ENCODE results near the gene MKRN3. TPM values are rescaled to one million over a fixed set of nuclear protein-coding genes. Genes with fewer than 3 reads are reported as not detected.

The MKRN3 gene
- total RNA-seq, 1 experiment from 2014 or later = not detected

DNA sequence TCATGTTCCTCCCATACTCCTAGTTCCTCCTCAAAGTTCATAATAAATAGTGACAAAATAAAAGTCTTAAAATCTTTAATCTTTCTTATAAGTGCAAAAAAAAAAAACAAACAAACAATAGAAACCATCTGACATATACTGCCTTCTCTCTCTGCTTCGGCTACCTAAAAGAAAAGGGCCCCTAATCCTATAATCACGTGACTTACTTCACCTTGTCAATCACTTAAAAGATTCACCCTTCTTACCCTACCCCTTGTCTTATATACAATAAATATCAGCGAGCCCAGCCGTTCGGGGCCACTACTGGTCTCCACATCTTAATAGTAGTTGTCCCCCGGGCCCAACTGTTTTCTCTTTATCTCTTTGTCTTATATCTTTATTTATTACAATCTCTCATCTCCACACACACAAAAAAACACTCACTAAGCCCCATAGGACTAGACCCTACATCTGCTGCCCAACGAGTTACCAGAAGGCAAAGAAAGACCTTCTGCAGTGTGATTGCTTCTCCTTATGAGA, 28.8 kb downstream of the MKRN3 start:
- POLR2A ChIA-PET = no interaction called here
- H3K27me3 Mint-ChIP-seq (ENCODE audit: low read depth) = no peaks in the 10 kb centered on the region; the same call in none of the 2 replicates
- no peak overlapping the region for H3K4me3 Mint-ChIP-seq
- no peak overlapping the region for H3K27ac Mint-ChIP-seq
- TF ChIP-seq, protein P1, sequence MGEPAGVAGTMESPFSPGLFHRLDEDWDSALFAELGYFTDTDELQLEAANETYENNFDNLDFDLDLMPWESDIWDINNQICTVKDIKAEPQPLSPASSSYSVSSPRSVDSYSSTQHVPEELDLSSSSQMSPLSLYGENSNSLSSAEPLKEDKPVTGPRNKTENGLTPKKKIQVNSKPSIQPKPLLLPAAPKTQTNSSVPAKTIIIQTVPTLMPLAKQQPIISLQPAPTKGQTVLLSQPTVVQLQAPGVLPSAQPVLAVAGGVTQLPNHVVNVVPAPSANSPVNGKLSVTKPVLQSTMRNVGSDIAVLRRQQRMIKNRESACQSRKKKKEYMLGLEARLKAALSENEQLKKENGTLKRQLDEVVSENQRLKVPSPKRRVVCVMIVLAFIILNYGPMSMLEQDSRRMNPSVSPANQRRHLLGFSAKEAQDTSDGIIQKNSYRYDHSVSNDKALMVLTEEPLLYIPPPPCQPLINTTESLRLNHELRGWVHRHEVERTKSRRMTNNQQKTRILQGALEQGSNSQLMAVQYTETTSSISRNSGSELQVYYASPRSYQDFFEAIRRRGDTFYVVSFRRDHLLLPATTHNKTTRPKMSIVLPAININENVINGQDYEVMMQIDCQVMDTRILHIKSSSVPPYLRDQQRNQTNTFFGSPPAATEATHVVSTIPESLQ (CRISPR knock-in tag; IDR thresholded peaks at IDR 0.05) = no peak
- TF ChIP-seq ETV6 (CRISPR knock-in tag; IDR thresholded peaks at IDR 0.05) (no peak), ZNF671 (CRISPR knock-in tag; IDR thresholded peaks at IDR 0.05) (no peak), NFATC4 (CRISPR knock-in tag; IDR thresholded peaks at IDR 0.05) (no peak), ZNF138 (CRISPR knock-in tag; conservative IDR thresholded peaks at IDR 0.05) (no peak), SOX15 (CRISPR knock-in tag; IDR thresholded peaks at IDR 0.05) (no peak), NFYB (CRISPR knock-in tag; conservative IDR thresholded peaks at IDR 0.05; ENCODE audit: low read depth) (no peak)
- TF ChIP-seq, protein P2, sequence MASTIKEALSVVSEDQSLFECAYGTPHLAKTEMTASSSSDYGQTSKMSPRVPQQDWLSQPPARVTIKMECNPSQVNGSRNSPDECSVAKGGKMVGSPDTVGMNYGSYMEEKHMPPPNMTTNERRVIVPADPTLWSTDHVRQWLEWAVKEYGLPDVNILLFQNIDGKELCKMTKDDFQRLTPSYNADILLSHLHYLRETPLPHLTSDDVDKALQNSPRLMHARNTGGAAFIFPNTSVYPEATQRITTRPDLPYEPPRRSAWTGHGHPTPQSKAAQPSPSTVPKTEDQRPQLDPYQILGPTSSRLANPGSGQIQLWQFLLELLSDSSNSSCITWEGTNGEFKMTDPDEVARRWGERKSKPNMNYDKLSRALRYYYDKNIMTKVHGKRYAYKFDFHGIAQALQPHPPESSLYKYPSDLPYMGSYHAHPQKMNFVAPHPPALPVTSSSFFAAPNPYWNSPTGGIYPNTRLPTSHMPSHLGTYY (CRISPR knock-in tag; IDR thresholded peaks at IDR 0.05) = no peak
- TF ChIP-seq, protein P3, sequence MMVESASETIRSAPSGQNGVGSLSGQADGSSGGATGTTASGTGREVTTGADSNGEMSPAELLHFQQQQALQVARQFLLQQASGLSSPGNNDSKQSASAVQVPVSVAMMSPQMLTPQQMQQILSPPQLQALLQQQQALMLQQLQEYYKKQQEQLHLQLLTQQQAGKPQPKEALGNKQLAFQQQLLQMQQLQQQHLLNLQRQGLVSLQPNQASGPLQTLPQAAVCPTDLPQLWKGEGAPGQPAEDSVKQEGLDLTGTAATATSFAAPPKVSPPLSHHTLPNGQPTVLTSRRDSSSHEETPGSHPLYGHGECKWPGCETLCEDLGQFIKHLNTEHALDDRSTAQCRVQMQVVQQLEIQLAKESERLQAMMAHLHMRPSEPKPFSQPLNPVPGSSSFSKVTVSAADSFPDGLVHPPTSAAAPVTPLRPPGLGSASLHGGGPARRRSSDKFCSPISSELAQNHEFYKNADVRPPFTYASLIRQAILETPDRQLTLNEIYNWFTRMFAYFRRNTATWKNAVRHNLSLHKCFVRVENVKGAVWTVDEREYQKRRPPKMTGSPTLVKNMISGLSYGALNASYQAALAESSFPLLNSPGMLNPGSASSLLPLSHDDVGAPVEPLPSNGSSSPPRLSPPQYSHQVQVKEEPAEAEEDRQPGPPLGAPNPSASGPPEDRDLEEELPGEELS (CRISPR knock-in tag; IDR thresholded peaks at IDR 0.05) = no peak
- TF ChIP-seq, protein P4, sequence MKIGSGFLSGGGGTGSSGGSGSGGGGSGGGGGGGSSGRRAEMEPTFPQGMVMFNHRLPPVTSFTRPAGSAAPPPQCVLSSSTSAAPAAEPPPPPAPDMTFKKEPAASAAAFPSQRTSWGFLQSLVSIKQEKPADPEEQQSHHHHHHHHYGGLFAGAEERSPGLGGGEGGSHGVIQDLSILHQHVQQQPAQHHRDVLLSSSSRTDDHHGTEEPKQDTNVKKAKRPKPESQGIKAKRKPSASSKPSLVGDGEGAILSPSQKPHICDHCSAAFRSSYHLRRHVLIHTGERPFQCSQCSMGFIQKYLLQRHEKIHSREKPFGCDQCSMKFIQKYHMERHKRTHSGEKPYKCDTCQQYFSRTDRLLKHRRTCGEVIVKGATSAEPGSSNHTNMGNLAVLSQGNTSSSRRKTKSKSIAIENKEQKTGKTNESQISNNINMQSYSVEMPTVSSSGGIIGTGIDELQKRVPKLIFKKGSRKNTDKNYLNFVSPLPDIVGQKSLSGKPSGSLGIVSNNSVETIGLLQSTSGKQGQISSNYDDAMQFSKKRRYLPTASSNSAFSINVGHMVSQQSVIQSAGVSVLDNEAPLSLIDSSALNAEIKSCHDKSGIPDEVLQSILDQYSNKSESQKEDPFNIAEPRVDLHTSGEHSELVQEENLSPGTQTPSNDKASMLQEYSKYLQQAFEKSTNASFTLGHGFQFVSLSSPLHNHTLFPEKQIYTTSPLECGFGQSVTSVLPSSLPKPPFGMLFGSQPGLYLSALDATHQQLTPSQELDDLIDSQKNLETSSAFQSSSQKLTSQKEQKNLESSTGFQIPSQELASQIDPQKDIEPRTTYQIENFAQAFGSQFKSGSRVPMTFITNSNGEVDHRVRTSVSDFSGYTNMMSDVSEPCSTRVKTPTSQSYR (CRISPR knock-in tag; IDR thresholded peaks at IDR 0.05) = no peak
- TF ChIP-seq, protein P5, sequence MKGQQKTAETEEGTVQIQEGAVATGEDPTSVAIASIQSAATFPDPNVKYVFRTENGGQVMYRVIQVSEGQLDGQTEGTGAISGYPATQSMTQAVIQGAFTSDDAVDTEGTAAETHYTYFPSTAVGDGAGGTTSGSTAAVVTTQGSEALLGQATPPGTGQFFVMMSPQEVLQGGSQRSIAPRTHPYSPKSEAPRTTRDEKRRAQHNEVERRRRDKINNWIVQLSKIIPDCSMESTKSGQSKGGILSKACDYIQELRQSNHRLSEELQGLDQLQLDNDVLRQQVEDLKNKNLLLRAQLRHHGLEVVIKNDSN (CRISPR knock-in tag; IDR thresholded peaks at IDR 0.05) = no peak
- TF ChIP-seq, protein P6, sequence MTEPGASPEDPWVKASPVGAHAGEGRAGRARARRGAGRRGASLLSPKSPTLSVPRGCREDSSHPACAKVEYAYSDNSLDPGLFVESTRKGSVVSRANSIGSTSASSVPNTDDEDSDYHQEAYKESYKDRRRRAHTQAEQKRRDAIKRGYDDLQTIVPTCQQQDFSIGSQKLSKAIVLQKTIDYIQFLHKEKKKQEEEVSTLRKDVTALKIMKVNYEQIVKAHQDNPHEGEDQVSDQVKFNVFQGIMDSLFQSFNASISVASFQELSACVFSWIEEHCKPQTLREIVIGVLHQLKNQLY (CRISPR knock-in tag; IDR thresholded peaks at IDR 0.05) = no peak
- TF ChIP-seq, protein P7, sequence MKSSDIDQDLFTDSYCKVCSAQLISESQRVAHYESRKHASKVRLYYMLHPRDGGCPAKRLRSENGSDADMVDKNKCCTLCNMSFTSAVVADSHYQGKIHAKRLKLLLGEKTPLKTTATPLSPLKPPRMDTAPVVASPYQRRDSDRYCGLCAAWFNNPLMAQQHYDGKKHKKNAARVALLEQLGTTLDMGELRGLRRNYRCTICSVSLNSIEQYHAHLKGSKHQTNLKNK (CRISPR knock-in tag; IDR thresholded peaks at IDR 0.05) = no peak
- CTCF ChIA-PET = no interaction called here
- DNase-seq (ENCODE audit: low spot score) = no peak
- peaks cover 30% of the 10 kb centered on the region for H3K36me3 Mint-ChIP-seq
- no peaks in the 10 kb centered on the region for H3K4me1 Mint-ChIP-seq
- no peak for ATAC-seq
- peaks cover 35% of the 10 kb centered on the region for H3K9me3 Mint-ChIP-seq

DNA sequence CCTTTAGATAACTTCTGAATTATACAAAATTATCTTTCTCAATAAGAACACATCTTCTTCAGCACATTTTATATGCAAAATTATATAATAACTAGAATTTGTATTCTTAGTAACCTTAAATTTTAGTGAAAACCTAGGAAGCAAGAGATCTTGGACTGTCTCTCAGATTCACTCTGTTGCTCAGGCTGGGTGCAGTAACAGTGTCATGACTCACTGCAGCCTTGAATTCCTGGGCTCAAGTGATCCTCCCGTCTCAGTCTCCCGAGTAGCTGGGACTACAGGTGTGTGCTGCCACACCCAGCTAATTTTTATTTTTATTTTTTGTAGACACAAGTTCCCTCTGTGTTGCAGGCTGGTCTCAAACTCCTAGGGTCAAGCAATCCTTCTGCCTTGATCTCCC, 29.9 kb downstream of the MKRN3 start:
- Mint-ChIP-seq H3K4me3 (no peak overlapping the region), H3K9me3 (peaks cover 37% of the 10 kb centered on the region), H3K36me3 (peaks cover 24% of the 10 kb centered on the region)

More for the DNA sequence above, 29.9 kb downstream of the MKRN3 start:
- ATAC-seq (no peak), DNase-seq (ENCODE audit: low spot score) (no peak)
- POLR2A ChIA-PET = no interaction called here
- H3K27ac Mint-ChIP-seq = no peak overlapping the region
- TF ChIP-seq ZNF317 (CRISPR knock-in tag; IDR thresholded peaks at IDR 0.05; ENCODE audit: borderline replicate concordance, low read depth) = no peak
- TF ChIP-seq, protein P8, sequence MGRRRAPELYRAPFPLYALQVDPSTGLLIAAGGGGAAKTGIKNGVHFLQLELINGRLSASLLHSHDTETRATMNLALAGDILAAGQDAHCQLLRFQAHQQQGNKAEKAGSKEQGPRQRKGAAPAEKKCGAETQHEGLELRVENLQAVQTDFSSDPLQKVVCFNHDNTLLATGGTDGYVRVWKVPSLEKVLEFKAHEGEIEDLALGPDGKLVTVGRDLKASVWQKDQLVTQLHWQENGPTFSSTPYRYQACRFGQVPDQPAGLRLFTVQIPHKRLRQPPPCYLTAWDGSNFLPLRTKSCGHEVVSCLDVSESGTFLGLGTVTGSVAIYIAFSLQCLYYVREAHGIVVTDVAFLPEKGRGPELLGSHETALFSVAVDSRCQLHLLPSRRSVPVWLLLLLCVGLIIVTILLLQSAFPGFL (CRISPR knock-in tag; IDR thresholded peaks at IDR 0.05; ENCODE audit: borderline replicate concordance) = no peak
- CTCF ChIA-PET = no interaction called here
- H3K27me3 Mint-ChIP-seq (ENCODE audit: low read depth) = no peaks in the 10 kb centered on the region; the same call in none of the 2 replicates
- no peaks in the 10 kb centered on the region for H3K4me1 Mint-ChIP-seq
